ENCODE measurements around the gene ST7L. TPM values are rescaled to one million over a fixed set of nuclear protein-coding genes. Genes with fewer than 3 reads are reported as not detected.
A peak's percentile ranks its signal among the peaks of the same experiment; 100 is the strongest.

The ST7L gene
- total and polyA plus RNA-seq, 11 donors = 6.9 to 20.3 (median 13.7) TPM

DNA sequence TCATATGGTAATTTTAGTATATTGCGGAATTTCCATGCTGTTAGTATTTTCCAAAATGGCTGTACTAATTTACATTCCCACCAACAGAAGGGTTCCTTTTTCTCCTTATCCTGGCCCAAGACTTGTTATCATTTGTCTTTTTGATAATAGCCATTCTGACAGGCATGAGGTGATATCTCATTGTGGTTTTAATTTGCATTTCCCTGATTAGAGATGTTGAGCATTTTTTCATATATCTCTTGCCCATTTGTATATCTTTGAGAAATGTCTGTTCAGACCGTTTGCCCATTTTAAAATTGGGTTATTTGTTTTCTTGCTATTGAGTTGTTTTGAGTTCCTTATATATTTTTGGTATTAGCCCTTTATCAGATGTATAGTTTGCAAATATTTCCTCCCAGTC is 14.7 kb upstream of the ST7L start:
- intact Hi-C loops (cut with DNase I) = loop anchor here in 1 of 10 donors (5.0 kb wide), 1 partner anchor 39 kb away; the partner anchor contains the start of gene MOV10
- H3K4me1 ChIP-seq = peaks cover 5 to 94% (median 29%) of the 10 kb centered on the region in 12 donors
- no peak for DNase-seq

GRCh38 chr1:112629256-112629655 is 10.3 kb upstream of the ST7L start:
- TF ChIP-seq CTCF (IDR thresholded peaks at IDR 0.05) = no peak
- TF ChIP-seq POLR2A (IDR thresholded peaks at IDR 0.05) = no peak
- DNase-seq (no peak), ATAC-seq (no peak)
- Histone ChIP-seq H3K36me3 (peaks cover 0 to 44% (median 5%) of the 10 kb centered on the region in 9 donors), H3K4me3 (no peak overlapping the region), H3K27ac (peak overlapping the region in 1 of 12 donors; percentile 1), H3K9me3 (no peaks in the 10 kb centered on the region), H3K4me1 (peaks cover 0 to 96% (median 36%) of the 10 kb centered on the region in 12 donors), H3K27me3 (no peaks in the 10 kb centered on the region)
- intact Hi-C loops (cut with DNase I) = loop anchor here in 1 of 10 donors (10.0 kb wide), 1 partner anchor 46 kb away; the partner anchor contains the start of gene MOV10

More for the DNA sequence above, 14.7 kb upstream of the ST7L start:
- H3K27me3 ChIP-seq = no peaks in the 10 kb centered on the region
- TF ChIP-seq POLR2A (IDR thresholded peaks at IDR 0.05) (no peak), CTCF (IDR thresholded peaks at IDR 0.05) (no peak)
- 88 to 96% (median 90%) methylated on average over 2 of the region's 2 CpGs for WGBS, 4 donors
- ATAC-seq = no peak
- H3K36me3 ChIP-seq = peaks cover 0 to 36% (median 5%) of the 10 kb centered on the region in 9 donors
- no peak overlapping the region for H3K27ac ChIP-seq
- H3K4me3 ChIP-seq = no peak overlapping the region
- no peaks in the 10 kb centered on the region for H3K9me3 ChIP-seq

GRCh38 chr1:112628516-112628915 is 9.6 kb upstream of the ST7L start:
- TF ChIP-seq CTCF (IDR thresholded peaks at IDR 0.05) (no peak), POLR2A (IDR thresholded peaks at IDR 0.05) (no peak)
- no peak for DNase-seq
- ATAC-seq = no peak
- Histone ChIP-seq H3K36me3 (peaks cover 0 to 40% (median 5%) of the 10 kb centered on the region in 9 donors), H3K4me1 (peaks cover 0 to 96% (median 38%) of the 10 kb centered on the region in 12 donors), H3K27ac (no peak overlapping the region), H3K9me3 (no peaks in the 10 kb centered on the region), H3K27me3 (no peaks in the 10 kb centered on the region), H3K4me3 (no peak overlapping the region)
- WGBS, 4 donors = 84 to 91% (median 88%) methylated on average over 2 of the region's 2 CpGs
- intact Hi-C loops (cut with DNase I) = loop anchor here in 1 of 10 donors (10.0 kb wide), 1 partner anchor 46 kb away; the partner anchor contains the start of gene MOV10

DNA sequence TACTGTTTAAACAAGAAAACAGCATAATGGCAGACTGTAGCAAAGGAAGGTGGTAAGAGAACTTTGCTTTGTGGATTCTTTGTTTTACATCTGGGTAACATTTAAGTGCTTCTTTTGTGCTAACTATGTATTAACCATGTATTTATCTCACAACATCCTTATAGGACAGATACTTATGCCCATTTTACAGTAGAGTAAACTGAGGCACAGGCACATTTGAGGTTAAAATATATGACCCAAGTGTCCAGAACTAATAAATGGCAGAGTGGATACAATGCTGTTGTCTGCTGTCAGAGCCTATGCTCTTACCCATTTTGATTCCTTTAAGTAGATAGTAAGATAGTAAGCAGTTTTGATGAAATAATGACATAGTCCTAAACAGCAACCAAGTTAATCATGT is 7.9 kb upstream of the ST7L start:
- ATAC-seq (no peak), DNase-seq (no peak)
- peaks cover 0 to 39% (median 2%) of the 10 kb centered on the region in 9 donors for H3K36me3 ChIP-seq
- TF ChIP-seq POLR2A (IDR thresholded peaks at IDR 0.05) = no peak
- TF ChIP-seq CTCF (IDR thresholded peaks at IDR 0.05) = no peak
- H3K27ac ChIP-seq = no peak overlapping the region
- no peaks in the 10 kb centered on the region for H3K27me3 ChIP-seq
- no peak overlapping the region for H3K4me3 ChIP-seq
- intact Hi-C loops (cut with DNase I) = loop anchor here in 1 of 10 donors (10.0 kb wide), 1 partner anchor 48 kb away; the partner anchor contains the start of gene MOV10
- no peaks in the 10 kb centered on the region for H3K9me3 ChIP-seq
- peaks cover 2 to 96% (median 48%) of the 10 kb centered on the region in 12 donors for H3K4me1 ChIP-seq

Data from heart left ventricle (tissue), 16 donors.